Hepatocyte (in vitro differentiated cells): ENCODE data around the gene NEDD8.

ENCODE experiments used
- EZH2 ChIP-seq: fragments of 200-600 bp; sonication (generic); IDR thresholded peaks from 2 replicates; pipeline ENCODE4 v1.6.1; 2016; ENCODE audit warnings: antibody characterized with exemption, mild to moderate bottlenecking, borderline replicate concordance
- EZH2phosphoT487 ChIP-seq: fragments of 200-600 bp; sonication (generic); IDR thresholded peaks from one replicate; pipeline ENCODE4 v1.6.1; 2018; ENCODE audit warnings: antibody characterized with exemption, mild to moderate bottlenecking, low read depth, moderate library complexity; ENCODE audit not compliant: unreplicated experiment, severe bottlenecking
- TF ChIP-seq, protein P1 (sequence below): fragments of 200-600 bp; sonication (generic); IDR thresholded peaks from 2 replicates; pipeline ENCODE4 v1.5.1; 2016; ENCODE audit warnings: antibody characterized with exemption, mild to moderate bottlenecking; ENCODE audit not compliant: poor library complexity

DNA sequence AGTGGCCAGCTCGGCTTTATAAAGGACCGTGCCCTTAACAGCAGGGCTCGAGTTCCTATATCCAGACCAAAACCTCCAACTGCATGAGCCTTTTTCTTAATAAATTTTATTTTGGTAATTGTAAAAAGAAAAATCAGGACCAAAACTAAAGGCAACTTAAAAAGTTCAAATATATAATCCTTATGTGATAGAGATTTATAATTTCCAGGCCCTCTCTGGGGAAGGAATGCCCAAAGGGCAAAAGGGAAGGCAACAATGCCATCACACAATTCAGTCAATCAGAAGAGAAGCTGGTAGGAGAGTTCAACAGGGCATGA lies 43.1 kb downstream of the NEDD8 start:
- TF ChIP-seq, protein P1, sequence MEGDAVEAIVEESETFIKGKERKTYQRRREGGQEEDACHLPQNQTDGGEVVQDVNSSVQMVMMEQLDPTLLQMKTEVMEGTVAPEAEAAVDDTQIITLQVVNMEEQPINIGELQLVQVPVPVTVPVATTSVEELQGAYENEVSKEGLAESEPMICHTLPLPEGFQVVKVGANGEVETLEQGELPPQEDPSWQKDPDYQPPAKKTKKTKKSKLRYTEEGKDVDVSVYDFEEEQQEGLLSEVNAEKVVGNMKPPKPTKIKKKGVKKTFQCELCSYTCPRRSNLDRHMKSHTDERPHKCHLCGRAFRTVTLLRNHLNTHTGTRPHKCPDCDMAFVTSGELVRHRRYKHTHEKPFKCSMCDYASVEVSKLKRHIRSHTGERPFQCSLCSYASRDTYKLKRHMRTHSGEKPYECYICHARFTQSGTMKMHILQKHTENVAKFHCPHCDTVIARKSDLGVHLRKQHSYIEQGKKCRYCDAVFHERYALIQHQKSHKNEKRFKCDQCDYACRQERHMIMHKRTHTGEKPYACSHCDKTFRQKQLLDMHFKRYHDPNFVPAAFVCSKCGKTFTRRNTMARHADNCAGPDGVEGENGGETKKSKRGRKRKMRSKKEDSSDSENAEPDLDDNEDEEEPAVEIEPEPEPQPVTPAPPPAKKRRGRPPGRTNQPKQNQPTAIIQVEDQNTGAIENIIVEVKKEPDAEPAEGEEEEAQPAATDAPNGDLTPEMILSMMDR: no peak
- TF ChIP-seq EZH2: no peak
- TF ChIP-seq EZH2phosphoT487: no peak
